SK-N-MC (cell line): ENCODE results near the gene TSHZ3.
A peak's percentile ranks its signal among the peaks of the same experiment; 100 is the strongest.

ENCODE experiments used
- EZH2 ChIP-seq: fragments of 200-600 bp; sonication (generic); IDR thresholded peaks from one replicate; pipeline ENCODE4 v1.6.1; 2017; ENCODE audit warnings: antibody characterized with exemption
- FOXP2 ChIP-seq: optimal IDR thresholded peaks from 2 replicates; pipeline ENCODE3; 2011; ENCODE audit warnings: mild to moderate bottlenecking, moderate library complexity; ENCODE audit not compliant: insufficient read depth; ENCODE audit errors: extremely low read length, control extremely low read depth
- POLR2AphosphoS5 ChIP-seq: IDR thresholded peaks from 2 replicates; pipeline ENCODE4 v1.6.1; 2012; ENCODE audit warnings: mild to moderate bottlenecking, low read depth, low read length, borderline replicate concordance

GRCh38 chr19:31349160-31349881 lies at the start of gene TSHZ3:
- no peak for TF ChIP-seq EZH2
- TF ChIP-seq POLR2AphosphoS5, result peak; percentile 61; the same call in 1 of the 2 replicates
- TF ChIP-seq FOXP2, result no peak
